ENCODE measurements around the gene TLL2.
A peak's percentile ranks its signal among the peaks of the same experiment; 100 is the strongest.
"Not testable (repeated sequence)": the region's sequence is repeated elsewhere in the genome, so short reads cannot be mapped to it uniquely, and the experiment has no call there.

TLL2 gene

DNA sequence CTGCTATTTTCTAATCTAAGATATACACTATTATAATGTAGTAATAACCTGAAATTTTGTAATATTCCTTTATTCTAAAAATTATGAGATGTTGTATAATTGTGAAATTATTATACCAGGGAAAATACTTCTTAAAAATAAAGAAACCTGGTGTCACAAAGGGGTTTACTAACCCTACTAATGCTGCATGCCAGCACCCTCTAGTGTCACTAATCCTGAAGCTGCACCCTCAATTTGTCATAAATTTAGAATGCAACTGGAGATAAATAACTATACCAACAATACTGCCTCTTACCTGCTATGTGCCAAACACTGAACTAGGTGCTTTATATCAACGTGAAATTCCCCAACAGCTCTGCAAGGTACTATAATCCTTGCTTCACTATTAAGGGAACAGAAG is 42.3 kb upstream of the TLL2 start:
- TF ChIP-seq EZH2phosphoT487 (IDR thresholded peaks at IDR 0.05; ENCODE audit: low read length) (no peak), EZH2 (optimal IDR thresholded peaks at IDR 0.05; ENCODE audit: low read depth, low read length) (no peak)
- TF ChIP-seq, protein P1, sequence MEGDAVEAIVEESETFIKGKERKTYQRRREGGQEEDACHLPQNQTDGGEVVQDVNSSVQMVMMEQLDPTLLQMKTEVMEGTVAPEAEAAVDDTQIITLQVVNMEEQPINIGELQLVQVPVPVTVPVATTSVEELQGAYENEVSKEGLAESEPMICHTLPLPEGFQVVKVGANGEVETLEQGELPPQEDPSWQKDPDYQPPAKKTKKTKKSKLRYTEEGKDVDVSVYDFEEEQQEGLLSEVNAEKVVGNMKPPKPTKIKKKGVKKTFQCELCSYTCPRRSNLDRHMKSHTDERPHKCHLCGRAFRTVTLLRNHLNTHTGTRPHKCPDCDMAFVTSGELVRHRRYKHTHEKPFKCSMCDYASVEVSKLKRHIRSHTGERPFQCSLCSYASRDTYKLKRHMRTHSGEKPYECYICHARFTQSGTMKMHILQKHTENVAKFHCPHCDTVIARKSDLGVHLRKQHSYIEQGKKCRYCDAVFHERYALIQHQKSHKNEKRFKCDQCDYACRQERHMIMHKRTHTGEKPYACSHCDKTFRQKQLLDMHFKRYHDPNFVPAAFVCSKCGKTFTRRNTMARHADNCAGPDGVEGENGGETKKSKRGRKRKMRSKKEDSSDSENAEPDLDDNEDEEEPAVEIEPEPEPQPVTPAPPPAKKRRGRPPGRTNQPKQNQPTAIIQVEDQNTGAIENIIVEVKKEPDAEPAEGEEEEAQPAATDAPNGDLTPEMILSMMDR (IDR thresholded peaks at IDR 0.05; ENCODE audit: low read length) = peak; percentile 50
- H3F3A ChIP-seq (ENCODE audit: insufficient read depth, low read length) = no peaks in the 10 kb centered on the region; the same call in 1 of the 2 replicates
- H3K36me3 ChIP-seq (replicated peaks; ENCODE audit: insufficient read depth, low read length) = no peaks in the 10 kb centered on the region; the same call in 1 of the 2 replicates
- H3K9ac ChIP-seq (ENCODE audit: low read length) = no peak overlapping the region
- H3K4me2 ChIP-seq (ENCODE audit: low read depth, low read length) = no peak overlapping the region
- no peaks in the 10 kb centered on the region for H3K4me1 ChIP-seq (ENCODE audit: low read length)
- no peaks in the 10 kb centered on the region for H3K9me2 ChIP-seq (replicated peaks; ENCODE audit: insufficient read depth, low read length)
- peak; percentile 15 for DNase-seq
- H3K9me3 ChIP-seq (replicated peaks; ENCODE audit: insufficient read depth, low read length) = no peaks in the 10 kb centered on the region
- no peak overlapping the region for H3K4me3 ChIP-seq (ENCODE audit: low read length)
- no peak overlapping the region for H3K27ac ChIP-seq (ENCODE audit: low read length)
- H4K20me1 ChIP-seq (ENCODE audit: insufficient read depth, low read length) = peaks cover 4% of the 10 kb centered on the region; the same call in 1 of the 2 replicates
- no peaks in the 10 kb centered on the region for H3K79me2 ChIP-seq (ENCODE audit: low read length)
- H2AFZ ChIP-seq (ENCODE audit: low read length) = no peak overlapping the region
- no peaks in the 10 kb centered on the region for H3K27me3 ChIP-seq (replicated peaks; ENCODE audit: insufficient read depth, low read length)

DNA sequence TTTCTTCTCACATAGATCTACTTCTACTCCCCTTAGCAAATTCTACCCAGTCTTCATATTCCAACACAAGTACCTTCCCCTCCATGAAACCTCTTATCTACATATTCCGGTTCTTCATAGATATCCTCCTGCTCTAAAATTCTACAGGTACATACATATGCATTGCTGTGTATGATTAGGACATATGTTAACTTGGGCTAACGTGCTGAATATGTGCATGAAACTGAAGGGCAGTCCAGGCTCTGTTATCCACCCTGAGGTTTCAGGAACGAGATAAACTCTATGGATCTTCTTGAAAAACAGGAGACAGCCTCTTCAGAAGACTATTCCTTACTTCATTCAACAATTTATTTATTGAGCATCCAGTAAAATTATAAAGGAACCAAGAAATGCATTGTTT is 41.6 kb upstream of the TLL2 start:
- H4K20me1 ChIP-seq (ENCODE audit: insufficient read depth, low read length) = peaks cover 4% of the 10 kb centered on the region; the same call in 1 of the 2 replicates
- no peaks in the 10 kb centered on the region for H3K9me3 ChIP-seq (replicated peaks; ENCODE audit: insufficient read depth, low read length)
- H3K9me2 ChIP-seq (replicated peaks; ENCODE audit: insufficient read depth, low read length) = no peaks in the 10 kb centered on the region
- no peaks in the 10 kb centered on the region for H3K27me3 ChIP-seq (replicated peaks; ENCODE audit: insufficient read depth, low read length)
- H3K4me3 ChIP-seq (ENCODE audit: low read length) = no peak overlapping the region
- no peak overlapping the region for H3K4me2 ChIP-seq (ENCODE audit: low read depth, low read length)
- H3K9ac ChIP-seq (ENCODE audit: low read length) = no peak overlapping the region
- H3K79me2 ChIP-seq (ENCODE audit: low read length) = no peaks in the 10 kb centered on the region
- TF ChIP-seq, protein P1 (IDR thresholded peaks at IDR 0.05; ENCODE audit: low read length) = no peak
- TF ChIP-seq EZH2 (optimal IDR thresholded peaks at IDR 0.05; ENCODE audit: low read depth, low read length) (no peak), EZH2phosphoT487 (IDR thresholded peaks at IDR 0.05; ENCODE audit: low read length) (no peak)
- no peak overlapping the region for H2AFZ ChIP-seq (ENCODE audit: low read length)
- no peak overlapping the region for H3K27ac ChIP-seq (ENCODE audit: low read length)
- no peak for DNase-seq
- H3K4me1 ChIP-seq (ENCODE audit: low read length) = no peaks in the 10 kb centered on the region
- H3K36me3 ChIP-seq (replicated peaks; ENCODE audit: insufficient read depth, low read length) = no peaks in the 10 kb centered on the region; the same call in 1 of the 2 replicates
- H3F3A ChIP-seq (ENCODE audit: insufficient read depth, low read length) = no peaks in the 10 kb centered on the region; the same call in 1 of the 2 replicates

DNA sequence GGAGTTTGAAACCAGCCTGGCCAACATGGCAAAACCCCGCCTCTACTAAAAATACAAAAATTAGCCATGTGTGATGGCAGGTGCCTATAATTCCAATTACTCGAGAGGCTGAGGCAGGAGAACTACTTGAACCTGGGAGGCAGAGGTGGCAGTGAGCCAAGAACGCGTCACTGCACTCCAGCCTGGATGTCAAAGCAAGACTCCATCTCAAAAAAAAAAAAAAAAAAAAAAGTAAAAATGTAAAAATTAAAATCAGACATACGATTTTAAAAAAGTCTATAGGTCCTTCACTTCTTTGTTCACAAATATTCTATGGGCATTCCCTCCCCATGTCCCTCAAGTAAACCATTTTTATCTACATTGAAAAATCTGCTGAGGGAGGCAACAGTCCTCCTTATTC is 34.9 kb upstream of the TLL2 start:
- no peaks in the 10 kb centered on the region for H3K27me3 ChIP-seq (replicated peaks; ENCODE audit: insufficient read depth, low read length)
- no peak overlapping the region for H3K4me3 ChIP-seq (ENCODE audit: low read length)
- H3K9me3 ChIP-seq (replicated peaks; ENCODE audit: insufficient read depth, low read length) = no peaks in the 10 kb centered on the region
- H3K9me2 ChIP-seq (replicated peaks; ENCODE audit: insufficient read depth, low read length) = no peaks in the 10 kb centered on the region
- H3K4me2 ChIP-seq (ENCODE audit: low read depth, low read length) = no peak overlapping the region
- DNase-seq = no peak
- H4K20me1 ChIP-seq (ENCODE audit: insufficient read depth, low read length) = no peaks in the 10 kb centered on the region
- H3K36me3 ChIP-seq (replicated peaks; ENCODE audit: insufficient read depth, low read length) = no peaks in the 10 kb centered on the region; the same call in 1 of the 2 replicates
- H3K4me1 ChIP-seq (ENCODE audit: low read length) = no peaks in the 10 kb centered on the region
- no peak overlapping the region for H3K9ac ChIP-seq (ENCODE audit: low read length)
- no peak overlapping the region for H3K27ac ChIP-seq (ENCODE audit: low read length)
- H2AFZ ChIP-seq (ENCODE audit: low read length) = no peak overlapping the region
- TF ChIP-seq EZH2phosphoT487 (IDR thresholded peaks at IDR 0.05; ENCODE audit: low read length) (no peak), EZH2 (optimal IDR thresholded peaks at IDR 0.05; ENCODE audit: low read depth, low read length) (no peak)
- TF ChIP-seq, protein P1 (IDR thresholded peaks at IDR 0.05; ENCODE audit: low read length) = no peak
- H3F3A ChIP-seq (ENCODE audit: insufficient read depth, low read length) = no peaks in the 10 kb centered on the region
- 0 out of 2 replicates have a peak, but pooled peaks cover 5% of the 10 kb centered on the region for H3K79me2 ChIP-seq (ENCODE audit: low read length)

DNA sequence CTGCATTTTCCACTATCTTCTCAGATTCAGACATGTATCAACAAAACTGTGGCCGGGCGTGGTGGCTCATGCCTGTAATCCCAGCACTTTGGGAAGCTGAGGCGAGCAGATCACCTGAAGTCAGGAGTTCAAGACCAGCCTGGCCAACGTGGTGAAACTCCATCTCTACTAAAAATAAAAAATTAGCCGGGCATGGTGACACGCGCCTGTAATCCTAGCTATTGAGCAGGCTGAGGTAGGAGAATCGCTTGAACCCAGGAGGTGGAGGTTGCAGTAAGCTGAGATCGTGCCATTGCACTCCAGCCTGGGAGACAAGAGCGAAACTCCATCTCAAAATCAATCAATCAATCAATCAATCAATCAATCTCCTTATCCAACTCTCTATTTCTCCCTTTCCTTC is 31.8 kb upstream of the TLL2 start:
- not testable (repeated sequence) for H3K27ac ChIP-seq (ENCODE audit: low read length); H3K27me3 ChIP-seq (replicated peaks; ENCODE audit: insufficient read depth, low read length); H3F3A ChIP-seq (ENCODE audit: insufficient read depth, low read length); H3K36me3 ChIP-seq (replicated peaks; ENCODE audit: insufficient read depth, low read length); H3K9me3 ChIP-seq (replicated peaks; ENCODE audit: insufficient read depth, low read length); H4K20me1 ChIP-seq (ENCODE audit: insufficient read depth, low read length); DNase-seq; H3K4me2 ChIP-seq (ENCODE audit: low read depth, low read length); H3K4me1 ChIP-seq (ENCODE audit: low read length); H3K4me3 ChIP-seq (ENCODE audit: low read length); H3K9ac ChIP-seq (ENCODE audit: low read length); H3K9me2 ChIP-seq (replicated peaks; ENCODE audit: insufficient read depth, low read length); H2AFZ ChIP-seq (ENCODE audit: low read length)
- H3K79me2 ChIP-seq (ENCODE audit: low read length) = 0 out of 2 replicates have a peak, but pooled peaks cover 13% of the 10 kb centered on the region
